ENCODE data around the gene STIM2. TPM values are rescaled to one million over a fixed set of nuclear protein-coding genes. Genes with fewer than 3 reads are reported as not detected.

STIM2 gene
- polyA plus RNA-seq, 1 donor (not counting 4 experiments of a cell fraction or from before 2014, with no cell fraction given) = 20.7 TPM

GRCh38 chr4:26978387-26979053, 117.9 kb downstream of the STIM2 start:
- no peaks in the 10 kb centered on the region for H4K20me1 ChIP-seq (ENCODE audit: control insufficient read depth, extremely low read depth, insufficient read depth, low read length)
- H3K4me3 ChIP-seq (ENCODE audit: control insufficient read depth in 2 of 3, extremely low read depth in 1 of 3, insufficient read depth in 2 of 3, low read depth in 1 of 3, low read length in 3 of 3) = no peak overlapping the region
- H3K4me2 ChIP-seq (ENCODE audit: control insufficient read depth, extremely low read depth, insufficient read depth, low read depth, low read length) = no peak overlapping the region
- dilution Hi-C loops (cut with MboI; ENCODE audit: extremely low pct_ligation_motif_present, low sequenced_read_pairs) = no loop called here
- H3K9ac ChIP-seq (ENCODE audit: control insufficient read depth, extremely low read depth, insufficient read depth, low read length) = no peak overlapping the region
- H2AFZ ChIP-seq (ENCODE audit: control insufficient read depth, low read length) = no peak overlapping the region
- no peaks in the 10 kb centered on the region for H3K4me1 ChIP-seq (ENCODE audit: control insufficient read depth, extremely low read depth, insufficient read depth, low read length)
- no peak overlapping the region for H3K27ac ChIP-seq (ENCODE audit: control insufficient read depth, insufficient read depth, low read length)
- H3K36me3 ChIP-seq (ENCODE audit: control insufficient read depth in 2 of 2, extremely low read depth in 1 of 2, insufficient read depth in 2 of 2, low read length in 2 of 2) = no peaks in the 10 kb centered on the region
- no peaks in the 10 kb centered on the region for H3K9me1 ChIP-seq (ENCODE audit: control insufficient read depth, extremely low read depth, insufficient read depth, low read length)
- H3K9me3 ChIP-seq (ENCODE audit: control insufficient read depth, low read depth, low read length) = no peaks in the 10 kb centered on the region
- FAIRE-seq (no peak), DNase-seq (ENCODE audit: low read depth, low spot score) (no peak)
- TF ChIP-seq, protein P1, sequence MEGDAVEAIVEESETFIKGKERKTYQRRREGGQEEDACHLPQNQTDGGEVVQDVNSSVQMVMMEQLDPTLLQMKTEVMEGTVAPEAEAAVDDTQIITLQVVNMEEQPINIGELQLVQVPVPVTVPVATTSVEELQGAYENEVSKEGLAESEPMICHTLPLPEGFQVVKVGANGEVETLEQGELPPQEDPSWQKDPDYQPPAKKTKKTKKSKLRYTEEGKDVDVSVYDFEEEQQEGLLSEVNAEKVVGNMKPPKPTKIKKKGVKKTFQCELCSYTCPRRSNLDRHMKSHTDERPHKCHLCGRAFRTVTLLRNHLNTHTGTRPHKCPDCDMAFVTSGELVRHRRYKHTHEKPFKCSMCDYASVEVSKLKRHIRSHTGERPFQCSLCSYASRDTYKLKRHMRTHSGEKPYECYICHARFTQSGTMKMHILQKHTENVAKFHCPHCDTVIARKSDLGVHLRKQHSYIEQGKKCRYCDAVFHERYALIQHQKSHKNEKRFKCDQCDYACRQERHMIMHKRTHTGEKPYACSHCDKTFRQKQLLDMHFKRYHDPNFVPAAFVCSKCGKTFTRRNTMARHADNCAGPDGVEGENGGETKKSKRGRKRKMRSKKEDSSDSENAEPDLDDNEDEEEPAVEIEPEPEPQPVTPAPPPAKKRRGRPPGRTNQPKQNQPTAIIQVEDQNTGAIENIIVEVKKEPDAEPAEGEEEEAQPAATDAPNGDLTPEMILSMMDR (optimal IDR thresholded peaks at IDR 0.05 in 1 of 3, IDR thresholded peaks at IDR 0.05 in 1 of 3, conservative IDR thresholded peaks at IDR 0.05 in 1 of 3; ENCODE audit: extremely low read depth in 1 of 3, insufficient read depth in 2 of 3, low read length in 3 of 3) = no peak
- TF ChIP-seq EZH2 (IDR thresholded peaks at IDR 0.05; ENCODE audit: low read length) = no peak
- no peaks in the 10 kb centered on the region for H3K27me3 ChIP-seq (ENCODE audit: control insufficient read depth, extremely low read depth, insufficient read depth, low read length)
- no peaks in the 10 kb centered on the region for H3K79me2 ChIP-seq (ENCODE audit: control insufficient read depth, insufficient read depth, low read length)

- H2AFZ ChIP-seq (ENCODE audit: control insufficient read depth, low read length) = no peak overlapping the region
- H3K4me1 ChIP-seq (ENCODE audit: control insufficient read depth, extremely low read depth, insufficient read depth, low read length) = no peaks in the 10 kb centered on the region
- dilution Hi-C loops (cut with MboI; ENCODE audit: extremely low pct_ligation_motif_present, low sequenced_read_pairs) = no loop called here
- TF ChIP-seq EZH2 (IDR thresholded peaks at IDR 0.05; ENCODE audit: low read length) = no peak
- TF ChIP-seq, protein P1 (optimal IDR thresholded peaks at IDR 0.05 in 1 of 3, IDR thresholded peaks at IDR 0.05 in 1 of 3, conservative IDR thresholded peaks at IDR 0.05 in 1 of 3; ENCODE audit: extremely low read depth in 1 of 3, insufficient read depth in 2 of 3, low read length in 3 of 3) = no peak
- H4K20me1 ChIP-seq (ENCODE audit: control insufficient read depth, extremely low read depth, insufficient read depth, low read length) = no peaks in the 10 kb centered on the region
- H3K9me3 ChIP-seq (ENCODE audit: control insufficient read depth, low read depth, low read length) = no peaks in the 10 kb centered on the region
- DNase-seq (ENCODE audit: low read depth, low spot score) = no peak
- H3K27ac ChIP-seq (ENCODE audit: control insufficient read depth, insufficient read depth, low read length) = no peak overlapping the region
- no peak overlapping the region for H3K4me3 ChIP-seq (ENCODE audit: control insufficient read depth in 2 of 3, extremely low read depth in 1 of 3, insufficient read depth in 2 of 3, low read depth in 1 of 3, low read length in 3 of 3)
- no peak overlapping the region for H3K4me2 ChIP-seq (ENCODE audit: control insufficient read depth, extremely low read depth, insufficient read depth, low read depth, low read length)
- no peaks in the 10 kb centered on the region for H3K27me3 ChIP-seq (ENCODE audit: control insufficient read depth, extremely low read depth, insufficient read depth, low read length)
- no peak for FAIRE-seq
- H3K36me3 ChIP-seq (ENCODE audit: control insufficient read depth in 2 of 2, extremely low read depth in 1 of 2, insufficient read depth in 2 of 2, low read length in 2 of 2) = no peaks in the 10 kb centered on the region
- H3K79me2 ChIP-seq (ENCODE audit: control insufficient read depth, insufficient read depth, low read length) = no peaks in the 10 kb centered on the region
- H3K9ac ChIP-seq (ENCODE audit: control insufficient read depth, extremely low read depth, insufficient read depth, low read length) = no peak overlapping the region
- H3K9me1 ChIP-seq (ENCODE audit: control insufficient read depth, extremely low read depth, insufficient read depth, low read length) = no peaks in the 10 kb centered on the region
These were observed 124.3 kb downstream of the STIM2 start for GRCh38 chr4:26984896-26985295.

Measured in keratinocyte (primary cell).